ENCODE results near the gene MRPL21.

DNA sequence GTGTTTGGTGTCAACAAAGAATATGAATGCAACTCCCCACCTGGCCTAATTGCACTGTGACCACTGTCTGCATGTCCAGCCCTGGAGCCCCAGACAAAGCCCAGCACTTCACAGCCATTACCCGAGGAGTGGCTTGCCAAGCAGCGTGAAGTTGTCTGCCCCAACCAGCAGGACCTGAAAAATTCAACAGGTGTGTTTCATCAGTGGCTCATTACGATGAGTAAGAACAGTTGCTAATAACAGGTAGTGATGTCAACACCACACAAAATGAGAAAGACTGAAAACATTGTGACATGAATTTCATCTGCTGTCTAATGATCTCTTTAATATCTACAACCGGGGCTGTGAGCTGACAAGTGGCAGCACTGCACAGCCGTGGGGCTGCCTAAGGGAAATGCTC, 10.3 kb downstream of the MRPL21 start:
- no peak for TF ChIP-seq EZH2phosphoT487 (IDR thresholded peaks at IDR 0.05; ENCODE audit: borderline replicate concordance, low read depth, low read length)
- TF ChIP-seq, protein P1, sequence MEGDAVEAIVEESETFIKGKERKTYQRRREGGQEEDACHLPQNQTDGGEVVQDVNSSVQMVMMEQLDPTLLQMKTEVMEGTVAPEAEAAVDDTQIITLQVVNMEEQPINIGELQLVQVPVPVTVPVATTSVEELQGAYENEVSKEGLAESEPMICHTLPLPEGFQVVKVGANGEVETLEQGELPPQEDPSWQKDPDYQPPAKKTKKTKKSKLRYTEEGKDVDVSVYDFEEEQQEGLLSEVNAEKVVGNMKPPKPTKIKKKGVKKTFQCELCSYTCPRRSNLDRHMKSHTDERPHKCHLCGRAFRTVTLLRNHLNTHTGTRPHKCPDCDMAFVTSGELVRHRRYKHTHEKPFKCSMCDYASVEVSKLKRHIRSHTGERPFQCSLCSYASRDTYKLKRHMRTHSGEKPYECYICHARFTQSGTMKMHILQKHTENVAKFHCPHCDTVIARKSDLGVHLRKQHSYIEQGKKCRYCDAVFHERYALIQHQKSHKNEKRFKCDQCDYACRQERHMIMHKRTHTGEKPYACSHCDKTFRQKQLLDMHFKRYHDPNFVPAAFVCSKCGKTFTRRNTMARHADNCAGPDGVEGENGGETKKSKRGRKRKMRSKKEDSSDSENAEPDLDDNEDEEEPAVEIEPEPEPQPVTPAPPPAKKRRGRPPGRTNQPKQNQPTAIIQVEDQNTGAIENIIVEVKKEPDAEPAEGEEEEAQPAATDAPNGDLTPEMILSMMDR (conservative IDR thresholded peaks at IDR 0.05; ENCODE audit: low read length), result no peak
